Panc1 (cell line): ENCODE data around the gene HNF1A. TPM values are rescaled to one million over a fixed set of nuclear protein-coding genes. Genes with fewer than 3 reads are reported as not detected.

Source experiments
- ATAC-seq: fragments of 200-7000 bp; cut with Tn5 transposase; 2 replicates; pipeline ENCODE4 v1.9.1; 2020; ENCODE audit warnings: mild to moderate bottlenecking, moderate library complexity
- BruUV-seq: library from RNA; stranded (reverse); fragments of 400-500 nt; replicated peaks from 2 replicates; lab custom pipeline; 2021; lab: Mats Ljungman, UMichigan
- CTCF ChIA-PET: fragments of 300-600 bp; sonication (Branson Sonifier 250); formaldehyde crosslinking; loops from one replicate; lab custom pipeline; 2022; ENCODE audit warnings: antibody characterized with exemption; lab: Charles Lee
- POLR2A ChIA-PET: fragments of 300-600 bp; sonication (Branson Sonifier 250); formaldehyde crosslinking; loops from one replicate; lab custom pipeline; 2022; ENCODE audit warnings: antibody characterized with exemption; lab: Charles Lee
- DNase-seq: peaks from one replicate; pipeline ENCODE4 v3.0.0-alpha.2; 2010; ENCODE audit warnings: low read depth, low spot score
- H3K27ac ChIP-seq: 2 replicates; pipeline ENCODE4 v1.5.1; 2011; ENCODE audit warnings: mild to moderate bottlenecking, low read length, inconsistent platforms
- H3K27me3 ChIP-seq: fragments of 200-500 bp; sonication (Bioruptor generic); 2 replicates; pipeline ENCODE4 v1.6.0; 2014; ENCODE audit warnings: low read length, inconsistent platforms; ENCODE audit not compliant: control insufficient read depth, insufficient read depth
- H3K36me3 ChIP-seq: fragments of 200-500 bp; sonication (Bioruptor generic); 2 replicates; pipeline ENCODE4 v1.5.1; 2014; ENCODE audit warnings: inconsistent platforms, mild to moderate bottlenecking, low read length, moderate library complexity; ENCODE audit not compliant: control insufficient read depth, insufficient read depth
- H3K4me1 ChIP-seq: 2 replicates; pipeline ENCODE4 v1.5.1; 2011; ENCODE audit warnings: inconsistent platforms, mild to moderate bottlenecking, low read length, moderate library complexity; ENCODE audit not compliant: control insufficient read depth, insufficient read depth
- H3K4me3 ChIP-seq, 2 experiments: 2 replicates each; pipeline ENCODE4 v1.5.1; 2011 to 2012; ENCODE audit warnings: low read depth in 2 of 2, low read length in 2 of 2, mild to moderate bottlenecking in 2 of 2, inconsistent platforms in 1 of 2, moderate library complexity in 1 of 2
- H3K9me3 ChIP-seq: fragments of 200-500 bp; sonication (Bioruptor generic); 2 replicates; pipeline ENCODE4 v1.5.1; 2014; ENCODE audit warnings: low read depth, mild to moderate bottlenecking, inconsistent platforms, low read length, moderate library complexity; ENCODE audit not compliant: control insufficient read depth, insufficient read depth
- CTCF ChIP-seq: fragments of 450-650 bp; IDR thresholded peaks from 2 replicates; pipeline ENCODE4 v1.5.1; 2017; ENCODE audit warnings: mild to moderate bottlenecking
- POLR2AphosphoS5 ChIP-seq: IDR thresholded peaks from 2 replicates; pipeline ENCODE4 v1.6.1; 2012; ENCODE audit warnings: mild to moderate bottlenecking, low read depth, low read length, moderate library complexity
- REST ChIP-seq, 2 experiments: IDR thresholded peaks; 2 replicates each; pipeline ENCODE4 v1.6.1; 2011 to 2012; ENCODE audit warnings: low read depth in 2 of 2, control low read depth in 1 of 2, low read length in 1 of 2, mild to moderate bottlenecking in 1 of 2, moderate library complexity in 1 of 2; ENCODE audit not compliant: insufficient read depth in 1 of 2
- SIN3A ChIP-seq: IDR thresholded peaks from 2 replicates; pipeline ENCODE4 v1.6.1; 2012; ENCODE audit warnings: low read depth, mild to moderate bottlenecking, low read length, moderate library complexity, borderline replicate concordance; ENCODE audit not compliant: insufficient read depth
- TCF7L2 ChIP-seq: IDR thresholded peaks from 2 replicates; pipeline ENCODE4 v1.6.1; 2011; ENCODE audit warnings: mild to moderate bottlenecking, low read depth, low read length, inconsistent platforms
- in situ Hi-C: cut with HindIII; loops from 2 replicates; pipeline ENCODE4 v1.10.0; 2016; ENCODE audit warnings: low sequenced_read_pairs, low pct_unique_long_range_greater_than_20kb
- intact Hi-C: fragments of 100-400 bp; cut with micrococcal nuclease; formaldehyde crosslinking; loops from one replicate; pipeline ENCODE4 v1.10.0; 2022; ENCODE audit not compliant: unreplicated experiment
- total RNA-seq: library from RNA; stranded (reverse); gene quantifications from one replicate; pipeline ENCODE4 v1.2.1, GENCODE V29; 2021; ENCODE audit not compliant: unreplicated experiment

The HNF1A gene
- total RNA-seq, 1 experiment from 2014 or later = 0.26 TPM

- Histone ChIP-seq H3K9me3 (no peaks in the 10 kb centered on the region), H3K36me3 (no peaks in the 10 kb centered on the region), H3K4me1 (no peaks in the 10 kb centered on the region), H3K4me3 (no peak overlapping the region), H3K27ac (no peak overlapping the region), H3K27me3 (no peaks in the 10 kb centered on the region)
- no TSS peak for BruUV-seq
- in situ Hi-C loops (no loop called here), intact Hi-C loops (no loop called here)
- DNase-seq (no peak), ATAC-seq (no peak)
- TF ChIP-seq SIN3A (no peak), REST (IDR thresholded peaks at IDR 0.05; ENCODE audit: insufficient read depth in 1 of 2, low read depth in 2 of 2, low read length in 1 of 2) (no peak), CTCF (no peak), TCF7L2 (no peak), POLR2AphosphoS5 (no peak)
- ChIA-PET POLR2A (no interaction called here), CTCF (no interaction called here)
These were observed 16.5 kb upstream of the HNF1A start for GRCh38 chr12:120961604-120962531.

GRCh38 chr12:120962532-120963020, 15.8 kb upstream of the HNF1A start:
- no peak for TF ChIP-seq TCF7L2
- TF ChIP-seq REST (IDR thresholded peaks at IDR 0.05; ENCODE audit: insufficient read depth in 1 of 2, low read depth in 2 of 2, low read length in 1 of 2) = no peak
- TF ChIP-seq SIN3A = no peak
- no peak for TF ChIP-seq POLR2AphosphoS5
- no peak for TF ChIP-seq CTCF
- ATAC-seq = no peak
- no peaks in the 10 kb centered on the region for H3K9me3 ChIP-seq
- no peak overlapping the region for H3K27ac ChIP-seq
- H3K36me3 ChIP-seq = no peaks in the 10 kb centered on the region
- intact Hi-C loops = no loop called here
- no peaks in the 10 kb centered on the region for H3K4me1 ChIP-seq
- ChIA-PET POLR2A (no interaction called here), CTCF (interaction anchor here (0.6 kb wide), 1 partner anchor 209 kb away, joined by 5 read pairs; no protein-coding TSS in a partner anchor)
- DNase-seq = no peak
- no peaks in the 10 kb centered on the region for H3K27me3 ChIP-seq
- no peak overlapping the region for H3K4me3 ChIP-seq
- in situ Hi-C loops = no loop called here
- no TSS peak for BruUV-seq
